PFSK-1 (cell line): ENCODE measurements around the gene SOBP.

Source experiments
- FOXP2 ChIP-seq: optimal IDR thresholded peaks from 2 replicates; pipeline ENCODE3; 2011; ENCODE audit warnings: borderline replicate concordance, control low read depth, inconsistent platforms; ENCODE audit not compliant: insufficient read depth; ENCODE audit errors: extremely low read length, extremely low read depth
- POLR2AphosphoS5 ChIP-seq: IDR thresholded peaks from 2 replicates; pipeline ENCODE4 v1.6.1; 2012; ENCODE audit warnings: low read depth, mild to moderate bottlenecking, control low read depth, low read length, moderate library complexity
- SIN3A ChIP-seq: IDR thresholded peaks from 2 replicates; pipeline ENCODE4 v1.6.1; 2012; ENCODE audit warnings: mild to moderate bottlenecking, low read length, moderate library complexity, borderline replicate concordance; ENCODE audit not compliant: insufficient read depth
- TAF1 ChIP-seq: IDR thresholded peaks from 2 replicates; pipeline ENCODE4 v1.6.1; 2012; ENCODE audit warnings: low read length, control low read depth, borderline replicate concordance; ENCODE audit not compliant: insufficient read depth
- TF ChIP-seq, protein P1 (sequence below), 2 experiments: IDR thresholded peaks; 2 replicates each; pipeline versions ENCODE4 v1.6.1 to v1.8.0; 2011 to 2012; ENCODE audit warnings: low read depth in 2 of 2, low read length in 2 of 2, control low read depth in 1 of 2, inconsistent platforms in 1 of 2, mild to moderate bottlenecking in 1 of 2, moderate library complexity in 1 of 2; ENCODE audit not compliant: insufficient read depth in 1 of 2

SOBP gene

GRCh38 chr6:107515955-107516354 lies 26.0 kb downstream of the SOBP start:
- TF ChIP-seq, protein P1, sequence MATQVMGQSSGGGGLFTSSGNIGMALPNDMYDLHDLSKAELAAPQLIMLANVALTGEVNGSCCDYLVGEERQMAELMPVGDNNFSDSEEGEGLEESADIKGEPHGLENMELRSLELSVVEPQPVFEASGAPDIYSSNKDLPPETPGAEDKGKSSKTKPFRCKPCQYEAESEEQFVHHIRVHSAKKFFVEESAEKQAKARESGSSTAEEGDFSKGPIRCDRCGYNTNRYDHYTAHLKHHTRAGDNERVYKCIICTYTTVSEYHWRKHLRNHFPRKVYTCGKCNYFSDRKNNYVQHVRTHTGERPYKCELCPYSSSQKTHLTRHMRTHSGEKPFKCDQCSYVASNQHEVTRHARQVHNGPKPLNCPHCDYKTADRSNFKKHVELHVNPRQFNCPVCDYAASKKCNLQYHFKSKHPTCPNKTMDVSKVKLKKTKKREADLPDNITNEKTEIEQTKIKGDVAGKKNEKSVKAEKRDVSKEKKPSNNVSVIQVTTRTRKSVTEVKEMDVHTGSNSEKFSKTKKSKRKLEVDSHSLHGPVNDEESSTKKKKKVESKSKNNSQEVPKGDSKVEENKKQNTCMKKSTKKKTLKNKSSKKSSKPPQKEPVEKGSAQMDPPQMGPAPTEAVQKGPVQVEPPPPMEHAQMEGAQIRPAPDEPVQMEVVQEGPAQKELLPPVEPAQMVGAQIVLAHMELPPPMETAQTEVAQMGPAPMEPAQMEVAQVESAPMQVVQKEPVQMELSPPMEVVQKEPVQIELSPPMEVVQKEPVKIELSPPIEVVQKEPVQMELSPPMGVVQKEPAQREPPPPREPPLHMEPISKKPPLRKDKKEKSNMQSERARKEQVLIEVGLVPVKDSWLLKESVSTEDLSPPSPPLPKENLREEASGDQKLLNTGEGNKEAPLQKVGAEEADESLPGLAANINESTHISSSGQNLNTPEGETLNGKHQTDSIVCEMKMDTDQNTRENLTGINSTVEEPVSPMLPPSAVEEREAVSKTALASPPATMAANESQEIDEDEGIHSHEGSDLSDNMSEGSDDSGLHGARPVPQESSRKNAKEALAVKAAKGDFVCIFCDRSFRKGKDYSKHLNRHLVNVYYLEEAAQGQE (IDR thresholded peaks at IDR 0.05; ENCODE audit: insufficient read depth in 1 of 2, low read depth in 2 of 2, low read length in 2 of 2) = no peak
- no peak for TF ChIP-seq POLR2AphosphoS5
- TF ChIP-seq FOXP2 = no peak
- no peak for TF ChIP-seq TAF1
- TF ChIP-seq SIN3A = no peak

DNA sequence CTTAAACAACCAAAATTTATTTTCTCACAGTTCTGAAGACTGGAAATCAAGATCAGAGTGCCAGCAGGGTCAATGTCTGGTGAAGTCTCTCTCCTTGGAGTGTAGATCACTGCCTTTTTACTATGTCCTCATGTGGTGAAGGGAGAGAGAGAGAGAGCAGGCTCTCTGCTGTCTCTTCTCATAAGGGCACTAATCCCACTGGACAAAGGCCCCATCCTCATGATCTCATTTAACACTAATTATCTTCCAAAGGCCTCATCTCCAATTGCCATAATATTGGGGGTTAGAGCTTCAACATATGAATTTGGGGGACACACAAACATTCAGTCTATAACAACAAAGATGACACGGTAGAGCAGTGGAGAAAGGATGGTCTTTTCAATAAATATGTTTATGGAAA lies 27.4 kb downstream of the SOBP start:
- TF ChIP-seq, protein P1 (IDR thresholded peaks at IDR 0.05; ENCODE audit: insufficient read depth in 1 of 2, low read depth in 2 of 2, low read length in 2 of 2) = no peak
- TF ChIP-seq SIN3A = no peak
- TF ChIP-seq TAF1 = no peak
- TF ChIP-seq FOXP2 = no peak
- TF ChIP-seq POLR2AphosphoS5 = no peak

GRCh38 chr6:107523054-107523791 lies 33.3 kb downstream of the SOBP start:
- TF ChIP-seq FOXP2 = no peak
- no peak for TF ChIP-seq TAF1
- TF ChIP-seq, protein P1 (IDR thresholded peaks at IDR 0.05; ENCODE audit: insufficient read depth in 1 of 2, low read depth in 2 of 2, low read length in 2 of 2) = no peak
- TF ChIP-seq POLR2AphosphoS5 = no peak
- TF ChIP-seq SIN3A = no peak

DNA sequence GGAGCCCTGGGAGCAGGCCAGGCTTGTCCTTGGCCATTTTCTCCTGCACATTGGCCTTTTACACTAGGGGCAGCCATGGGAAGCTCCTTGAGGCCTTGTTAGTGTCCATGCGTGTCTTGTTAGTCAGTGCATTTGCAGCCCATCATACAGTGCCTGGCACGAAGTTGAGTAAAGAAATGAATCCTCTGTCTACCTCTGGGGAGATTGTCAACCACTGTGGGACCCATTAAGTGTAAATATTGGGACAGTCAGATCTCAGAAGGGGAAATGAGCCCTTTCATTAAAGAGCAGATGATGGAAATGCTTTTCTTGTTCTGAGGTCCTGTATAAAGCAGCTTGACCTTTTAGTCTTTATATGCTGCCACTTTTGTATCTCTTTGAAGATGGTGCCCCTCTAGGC lies 33.9 kb downstream of the SOBP start:
- TF ChIP-seq, protein P1 (IDR thresholded peaks at IDR 0.05; ENCODE audit: insufficient read depth in 1 of 2, low read depth in 2 of 2, low read length in 2 of 2) = no peak

- TF ChIP-seq, protein P1 (IDR thresholded peaks at IDR 0.05; ENCODE audit: insufficient read depth in 1 of 2, low read depth in 2 of 2, low read length in 2 of 2) = no peak
- TF ChIP-seq SIN3A (no peak), POLR2AphosphoS5 (no peak), FOXP2 (no peak), TAF1 (no peak)
Measured at GRCh38 chr6:107524626-107525025, 34.7 kb downstream of the SOBP start.
